Measurements from ENCODE around the gene MAPRE2.

DNA sequence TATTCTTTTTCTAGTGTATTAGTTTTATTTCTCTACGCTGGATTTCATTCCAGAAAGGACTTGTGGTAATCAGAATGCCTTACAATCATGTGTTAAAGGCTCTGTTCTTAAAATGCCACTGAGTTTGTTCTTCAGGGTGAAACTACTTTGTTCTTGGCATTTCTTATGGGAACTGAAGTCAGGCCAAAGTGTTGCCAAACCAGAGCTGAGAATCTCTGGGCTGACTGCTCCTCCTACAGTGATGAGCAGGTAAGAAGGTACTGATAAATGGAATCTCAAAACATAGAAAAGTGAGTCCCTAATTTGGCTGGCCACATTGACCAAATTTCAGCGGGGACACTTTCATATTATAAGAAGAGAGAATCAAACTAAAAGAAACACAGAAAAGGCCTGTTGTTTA, 144.6 kb downstream of the MAPRE2 start:
- TF ChIP-seq EZH2phosphoT487 (IDR thresholded peaks at IDR 0.05; ENCODE audit: insufficient read depth, low read depth) = no peak
- no peak for TF ChIP-seq EZH2 (IDR thresholded peaks at IDR 0.05; ENCODE audit: insufficient read depth, poor library complexity, severe bottlenecking)
